Stomach smooth muscle (tissue), 2 donors: ENCODE results near the gene SRP14.
"Not testable (repeated sequence)": the region's sequence is repeated elsewhere in the genome, so short reads cannot be mapped to it uniquely, and the experiment has no call there.

Experiments used
- H3K27ac ChIP-seq: one replicate; pipeline ENCODE4 v1.7.0; 2013; ENCODE audit warnings: mild to moderate bottlenecking, low read length, inconsistent platforms
- H3K27me3 ChIP-seq, 2 donors: one replicate each; pipeline ENCODE4 v1.7.0; 2013; ENCODE audit warnings: low read length in 2 of 2; ENCODE audit not compliant: insufficient read depth in 2 of 2, control insufficient read depth in 1 of 2
- H3K36me3 ChIP-seq, 2 donors: one replicate each; pipeline ENCODE4 v1.7.0; 2013; ENCODE audit warnings: low read length in 2 of 2; ENCODE audit not compliant: control insufficient read depth in 2 of 2, insufficient read depth in 2 of 2
- H3K4me1 ChIP-seq: one replicate; pipeline ENCODE4 v1.7.0; 2013; ENCODE audit warnings: low read length; ENCODE audit not compliant: control insufficient read depth, insufficient read depth
- H3K4me3 ChIP-seq, 2 donors: one replicate each; pipeline ENCODE4 v1.7.0; 2013; ENCODE audit warnings: low read length in 2 of 2
- H3K9ac ChIP-seq, 2 donors: one replicate each; pipeline ENCODE4 v1.7.0; 2013; ENCODE audit warnings: low read length in 2 of 2, mild to moderate bottlenecking in 1 of 2
- H3K9me3 ChIP-seq, 2 donors: one replicate each; pipeline ENCODE4 v1.7.0; 2013; ENCODE audit warnings: low read length in 2 of 2; ENCODE audit not compliant: control insufficient read depth in 2 of 2
- donor health status: healthy.
- donor health status: Pancreatic carcinoma.

SRP14 gene

DNA sequence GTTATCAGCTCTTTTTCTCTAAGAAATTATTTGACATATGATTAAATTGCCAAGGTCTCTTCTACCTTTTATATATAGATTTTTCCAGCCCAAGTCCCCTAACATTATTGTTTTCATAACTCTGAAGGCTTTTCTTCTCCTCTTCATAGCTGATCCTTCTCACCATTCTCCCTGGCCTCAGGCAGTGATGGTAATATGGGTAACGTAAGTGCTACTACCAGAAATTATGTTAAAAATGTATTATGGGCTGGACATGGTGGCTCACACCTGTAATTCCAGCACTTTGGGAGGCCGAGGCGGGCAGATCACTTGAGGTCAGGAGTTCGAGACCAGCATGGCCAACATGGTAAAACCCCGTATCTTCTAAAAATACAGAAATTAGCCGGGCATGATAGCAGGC is 40.5 kb upstream of the SRP14 start:
- no peak overlapping the region for H3K9ac ChIP-seq
- no peak overlapping the region for H3K27ac ChIP-seq
- no peaks in the 10 kb centered on the region for H3K27me3 ChIP-seq
- H3K4me3 ChIP-seq = no peak overlapping the region
- peaks cover 17% of the 10 kb centered on the region for H3K4me1 ChIP-seq
- H3K9me3 ChIP-seq = no peaks in the 10 kb centered on the region
- H3K36me3 ChIP-seq = no peaks in the 10 kb centered on the region

DNA sequence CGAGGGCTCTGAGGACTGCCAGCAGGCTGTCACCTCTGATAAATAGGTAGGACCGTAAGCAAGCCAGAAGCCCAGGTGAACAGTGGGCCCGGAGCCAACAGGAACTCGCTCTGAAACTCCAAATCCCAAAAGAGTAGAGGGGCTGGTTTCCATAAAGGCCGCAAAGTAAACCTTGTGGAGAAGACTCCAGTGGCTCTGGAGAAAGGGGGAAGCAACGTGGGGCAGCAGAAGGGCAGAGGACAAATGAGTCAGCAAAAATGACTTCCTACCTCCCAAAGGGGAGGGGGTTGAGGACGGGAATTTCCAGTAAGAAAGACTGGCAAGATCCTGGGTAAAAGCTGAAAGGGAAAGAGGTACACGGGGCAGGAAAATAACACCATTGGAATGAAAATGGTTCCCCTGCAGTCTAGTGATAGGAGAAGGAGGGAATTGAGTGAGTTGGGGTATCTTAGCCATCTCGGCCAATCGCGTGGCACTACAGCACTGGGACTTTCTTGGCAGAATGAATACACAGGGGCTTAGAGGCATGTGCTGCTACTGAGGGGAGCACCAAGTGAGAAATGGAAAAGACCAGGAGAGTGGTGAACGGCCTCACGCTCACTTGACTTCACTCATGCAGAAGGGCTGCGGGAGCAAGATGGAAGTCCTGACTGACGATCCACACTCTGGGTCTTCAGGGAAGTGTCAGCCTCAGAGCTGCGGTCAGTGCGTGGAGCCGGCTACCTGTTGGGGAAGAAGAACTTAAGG is 36.5 kb upstream of the SRP14 start:
- no peaks in the 10 kb centered on the region for H3K27me3 ChIP-seq
- H3K9me3 ChIP-seq = no peaks in the 10 kb centered on the region
- H3K4me1 ChIP-seq = peaks cover 2% of the 10 kb centered on the region
- no peak overlapping the region for H3K27ac ChIP-seq
- no peak overlapping the region for H3K4me3 ChIP-seq
- no peak overlapping the region for H3K9ac ChIP-seq
- no peaks in the 10 kb centered on the region for H3K36me3 ChIP-seq

DNA sequence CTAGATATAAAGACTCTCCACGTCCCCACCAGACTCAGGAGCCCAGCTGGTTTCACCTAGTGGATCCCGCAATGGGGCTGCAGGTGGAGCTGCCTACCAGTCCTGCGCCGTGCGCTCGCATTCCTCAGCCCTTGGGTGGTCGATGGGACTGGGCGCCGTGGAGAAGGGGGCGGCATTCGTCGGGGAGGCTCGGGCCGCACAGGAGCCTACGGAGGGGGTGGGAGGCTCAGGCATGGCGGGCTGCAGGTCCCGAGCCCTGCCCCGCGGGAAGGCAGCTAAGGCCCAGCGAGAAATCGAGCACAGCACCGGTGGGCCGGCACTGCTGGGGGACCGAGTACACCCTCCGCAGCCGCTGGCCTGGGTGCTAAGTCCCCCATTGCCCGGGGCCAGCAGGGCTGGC is 35.7 kb upstream of the SRP14 start:
- not testable (repeated sequence) for H3K9ac ChIP-seq, H3K36me3 ChIP-seq, H3K4me1 ChIP-seq, H3K9me3 ChIP-seq, H3K27me3 ChIP-seq, H3K27ac ChIP-seq, H3K4me3 ChIP-seq

DNA sequence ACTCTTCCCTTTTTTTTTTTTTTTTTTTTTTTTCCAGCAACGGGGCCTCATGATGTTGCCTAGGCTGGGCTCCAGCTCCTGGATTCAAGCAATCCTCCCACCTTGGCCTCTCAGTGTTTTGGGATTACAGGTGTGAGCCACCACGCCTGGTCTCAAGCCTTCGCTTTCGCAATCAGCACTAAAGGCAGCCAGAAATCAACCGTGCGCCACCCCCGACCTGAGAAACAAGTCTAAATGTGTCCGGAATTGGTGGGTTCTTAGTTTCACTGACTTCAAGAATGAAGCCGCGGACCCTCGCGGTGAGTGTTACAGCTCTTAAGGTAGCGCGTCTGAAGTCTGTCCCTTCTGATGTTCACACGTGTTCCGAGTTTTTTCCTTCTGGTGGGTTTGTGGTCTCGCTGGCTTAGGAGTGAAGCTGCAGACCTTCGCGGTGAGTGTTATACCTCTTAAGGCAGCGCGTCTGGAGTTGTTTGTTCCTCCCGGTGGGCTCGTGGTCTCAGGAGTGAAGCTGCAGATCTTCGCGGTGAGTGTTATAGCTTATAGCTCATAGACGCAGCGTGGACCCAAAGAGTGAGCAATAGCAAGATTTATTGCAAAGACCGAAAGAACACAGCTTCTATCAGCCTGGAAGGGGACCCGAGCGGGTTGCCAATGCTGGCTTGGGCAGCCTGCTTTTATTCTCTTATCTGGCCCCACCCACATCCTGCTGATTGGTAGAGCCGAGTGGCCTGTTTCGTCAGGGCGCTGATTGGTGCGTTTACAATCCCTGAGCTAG is 34.9 kb upstream of the SRP14 start:
- not testable (repeated sequence) for H3K9me3 ChIP-seq, H3K27me3 ChIP-seq, H3K36me3 ChIP-seq, H3K27ac ChIP-seq, H3K9ac ChIP-seq, H3K4me3 ChIP-seq, H3K4me1 ChIP-seq

DNA sequence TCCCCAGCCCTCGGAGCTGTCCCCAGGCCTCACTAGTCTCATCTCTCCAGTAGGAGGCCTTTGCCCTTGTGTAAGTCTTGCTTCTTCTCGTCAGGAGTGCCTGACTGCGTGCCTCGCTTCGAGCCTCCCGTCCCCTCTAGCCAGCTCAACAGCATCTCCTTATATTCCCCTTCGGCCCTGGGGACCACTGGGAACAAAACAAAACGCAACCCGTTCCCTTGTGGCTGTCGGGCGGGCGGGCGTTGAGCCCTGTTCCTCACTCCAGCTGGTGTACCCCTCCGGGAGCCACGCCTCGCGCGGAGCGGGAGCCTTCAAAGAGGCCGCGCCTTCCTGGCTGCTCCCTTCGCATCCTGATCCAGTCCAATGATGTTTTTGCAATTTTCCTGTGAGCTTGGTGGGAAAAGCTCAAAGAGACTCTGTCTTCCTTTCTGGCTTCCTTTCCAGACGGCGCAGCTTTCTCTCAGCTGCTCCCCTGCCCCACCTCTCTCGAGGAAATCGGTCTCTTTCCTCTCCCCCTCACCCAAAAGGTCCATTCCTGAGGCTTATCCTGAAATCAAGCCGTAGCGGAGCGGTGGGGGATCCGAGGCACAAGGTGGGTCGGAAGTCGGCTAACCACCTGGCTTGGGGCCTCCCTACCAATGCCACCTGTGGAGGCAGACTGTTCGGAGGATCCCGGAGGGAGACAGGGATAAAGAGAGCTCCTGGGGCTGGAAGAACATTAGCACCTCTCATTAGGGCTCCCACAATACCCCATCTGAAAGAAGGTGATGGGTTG is 33.4 kb upstream of the SRP14 start:
- Histone ChIP-seq H3K36me3 (no peaks in the 10 kb centered on the region), H3K4me1 (peaks cover 14% of the 10 kb centered on the region), H3K9me3 (no peaks in the 10 kb centered on the region), H3K4me3 (no peak overlapping the region), H3K27me3 (no peaks in the 10 kb centered on the region), H3K27ac (no peak overlapping the region), H3K9ac (no peak overlapping the region)

DNA sequence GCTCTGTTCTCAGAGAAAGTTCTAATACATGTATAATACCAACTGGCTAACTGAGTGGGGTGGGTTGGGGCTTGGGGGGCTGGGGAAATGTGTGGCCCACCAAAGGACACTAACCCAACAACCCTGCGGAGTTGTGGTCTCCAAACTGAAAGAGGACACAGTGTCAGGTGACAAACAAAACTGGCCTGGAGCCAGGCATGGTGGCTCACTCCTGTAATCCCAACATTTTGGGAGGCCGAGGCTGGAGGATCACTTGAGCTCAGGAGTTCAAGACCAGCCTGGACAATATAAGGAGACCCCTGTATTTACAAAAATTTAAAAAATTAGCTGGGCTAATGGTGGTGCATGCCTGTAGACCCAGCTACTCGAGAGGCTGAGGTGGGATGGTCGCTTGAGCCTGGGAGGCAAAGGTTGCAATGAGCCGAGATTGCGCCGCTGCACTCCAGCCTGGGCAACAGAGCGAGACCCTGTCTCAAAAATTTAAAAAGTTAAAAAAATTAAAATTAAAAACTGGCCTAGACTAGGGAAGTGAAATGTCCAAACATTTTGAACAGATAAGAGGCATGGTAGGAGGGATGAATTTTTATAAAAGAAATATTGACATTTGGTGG is 31.7 kb upstream of the SRP14 start:
- no peak overlapping the region for H3K9ac ChIP-seq
- no peaks in the 10 kb centered on the region for H3K27me3 ChIP-seq
- H3K4me3 ChIP-seq = no peak overlapping the region
- peaks cover 14% of the 10 kb centered on the region for H3K4me1 ChIP-seq
- H3K27ac ChIP-seq = no peak overlapping the region
- no peaks in the 10 kb centered on the region for H3K36me3 ChIP-seq
- H3K9me3 ChIP-seq = no peaks in the 10 kb centered on the region

DNA sequence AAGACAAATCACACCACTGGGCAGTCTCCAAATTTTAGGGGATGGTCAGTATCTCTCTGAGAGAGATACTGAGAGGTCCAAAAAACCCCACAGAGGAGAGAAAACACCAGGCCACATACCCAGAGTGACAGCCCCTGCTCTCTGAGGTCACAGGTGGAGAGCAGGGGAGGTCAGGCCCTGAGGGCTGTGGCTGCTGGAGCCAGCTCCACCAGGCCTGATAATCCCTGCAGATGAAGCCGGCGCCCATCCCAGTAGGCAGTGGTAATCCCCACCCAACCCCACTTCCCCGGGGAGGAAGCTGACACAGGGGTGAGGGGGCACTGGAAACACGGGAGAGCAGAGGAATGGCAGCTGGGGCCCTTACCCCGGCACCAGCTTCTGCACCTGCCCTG is 31.2 kb upstream of the SRP14 start:
- peaks cover 14% of the 10 kb centered on the region for H3K4me1 ChIP-seq
- H3K9me3 ChIP-seq = no peaks in the 10 kb centered on the region
- no peak overlapping the region for H3K4me3 ChIP-seq
- H3K27me3 ChIP-seq = no peaks in the 10 kb centered on the region
- no peak overlapping the region for H3K27ac ChIP-seq
- H3K36me3 ChIP-seq = no peaks in the 10 kb centered on the region
- H3K9ac ChIP-seq = no peak overlapping the region

DNA sequence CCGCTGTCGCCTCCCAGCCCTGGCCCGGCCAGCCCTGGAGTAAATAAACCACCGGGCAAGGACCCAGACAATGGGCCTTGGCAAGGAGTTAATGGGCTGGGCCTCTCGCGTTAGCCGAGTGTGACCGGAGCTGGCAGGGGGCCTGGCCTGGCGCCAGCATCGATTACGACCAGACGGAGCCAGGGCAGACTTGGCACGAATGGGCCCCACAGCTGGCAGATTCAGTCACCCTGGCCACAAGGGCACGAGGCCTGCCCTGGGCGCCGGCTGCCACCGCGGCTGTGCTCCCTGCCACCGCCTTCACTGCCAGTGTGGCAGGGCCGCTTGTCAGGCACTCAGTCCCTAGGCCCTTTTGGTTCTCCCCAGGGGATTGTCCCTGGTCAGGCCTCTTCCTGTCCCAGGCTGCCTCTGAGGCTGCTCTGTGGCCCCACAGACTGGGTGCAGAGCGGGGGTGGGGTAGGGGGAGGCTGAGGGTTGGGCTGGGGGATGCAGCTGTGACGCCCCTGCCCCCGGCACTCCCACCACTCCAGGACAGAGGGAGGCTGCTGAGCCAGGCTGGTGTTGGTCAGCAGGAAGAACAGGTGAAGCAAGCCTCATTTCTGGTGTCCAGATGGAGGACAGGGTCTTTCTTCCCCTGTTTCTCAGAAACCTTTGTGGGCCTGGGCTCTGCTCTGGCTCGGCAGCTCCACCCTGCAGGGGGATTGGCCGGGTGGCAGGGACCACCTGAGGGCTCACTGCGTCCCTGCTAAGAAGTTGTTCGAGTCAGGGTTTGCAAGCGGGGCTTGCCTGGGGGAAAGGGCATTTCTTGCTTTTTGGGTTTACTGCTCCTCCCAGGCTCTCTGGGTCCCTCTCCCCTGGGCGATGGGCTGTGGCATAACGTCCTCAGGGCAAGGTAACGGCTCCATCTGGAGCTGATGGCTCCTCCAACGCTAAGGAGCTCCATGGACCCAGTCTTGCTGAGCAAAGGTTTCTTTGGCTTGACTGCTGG is 30.5 kb upstream of the SRP14 start:
- H3K9ac ChIP-seq = peak overlapping the region in 1 of 2 donors; percentile 13
- H3K4me3 ChIP-seq = peak overlapping the region in 1 of 2 donors; percentile 29
- H3K27ac ChIP-seq = no peak overlapping the region
- H3K27me3 ChIP-seq = no peaks in the 10 kb centered on the region
- peaks cover 14% of the 10 kb centered on the region for H3K4me1 ChIP-seq
- H3K9me3 ChIP-seq = no peaks in the 10 kb centered on the region
- no peaks in the 10 kb centered on the region for H3K36me3 ChIP-seq

DNA sequence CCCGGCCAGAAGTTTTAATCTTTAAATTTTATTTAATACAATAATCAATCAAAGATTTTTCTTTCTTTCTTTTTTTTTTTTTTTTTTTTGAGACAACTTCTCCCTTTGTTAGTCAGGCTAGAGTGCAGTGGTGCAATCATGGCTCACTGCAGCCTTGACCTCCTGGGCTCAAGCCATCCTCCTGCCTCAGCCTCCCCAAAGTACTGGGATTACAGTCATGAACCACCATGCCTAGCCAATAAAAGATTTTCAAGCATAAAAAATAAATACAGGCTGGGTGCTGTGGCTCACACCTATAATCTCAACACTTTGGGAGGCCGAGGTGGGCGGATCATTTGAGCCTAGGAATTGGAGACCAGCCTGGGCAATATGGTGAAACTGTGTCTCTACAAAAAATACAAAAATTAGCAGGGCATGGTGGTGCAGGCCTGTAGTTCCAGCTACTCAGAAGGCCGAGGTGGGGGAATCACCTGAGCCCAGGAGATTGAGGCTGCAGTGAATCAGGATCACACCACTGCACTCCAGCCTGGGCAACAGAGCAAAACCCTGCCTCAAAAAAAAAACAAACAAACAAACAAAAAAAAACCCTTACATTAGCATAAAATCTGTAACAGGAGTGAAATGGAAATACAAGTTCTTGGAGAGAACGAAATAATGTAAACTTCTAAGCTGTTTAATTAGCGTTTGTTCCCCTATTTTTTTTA is 29.1 kb upstream of the SRP14 start:
- H3K27ac ChIP-seq = no peak overlapping the region
- H3K9me3 ChIP-seq = no peaks in the 10 kb centered on the region
- H3K27me3 ChIP-seq = no peaks in the 10 kb centered on the region
- no peak overlapping the region for H3K9ac ChIP-seq
- H3K4me1 ChIP-seq = peaks cover 14% of the 10 kb centered on the region
- no peak overlapping the region for H3K4me3 ChIP-seq
- no peaks in the 10 kb centered on the region for H3K36me3 ChIP-seq
